Measurements from ENCODE around the gene GLB1L2. TPM values are rescaled to one million over a fixed set of nuclear protein-coding genes. Genes with fewer than 3 reads are reported as not detected.

The GLB1L2 gene
- total RNA-seq, 2 donors from 2014 or later, result 2.4 to 4.9 TPM

GRCh38 chr11:134356656-134357544 lies 25.1 kb downstream of the GLB1L2 start:
- ATAC-seq (no peak), DNase-seq (ENCODE audit: low spot score in 2 of 2) (peak in 1 of 2 donors; percentile 23)
- Mint-ChIP-seq H3K36me3 (peaks cover 0 to 6% of the 10 kb centered on the region in 2 donors), H3K9me3 (no peaks in the 10 kb centered on the region), H3K27ac (no peak overlapping the region)

- peak in 1 of 2 donors; percentile 46 for DNase-seq (ENCODE audit: low spot score in 2 of 2)
- H3K9me3 Mint-ChIP-seq, result no peaks in the 10 kb centered on the region
- peaks cover 0 to 6% of the 10 kb centered on the region in 2 donors for H3K36me3 Mint-ChIP-seq
- ATAC-seq, result no peak
- H3K27ac Mint-ChIP-seq, result no peak overlapping the region
These were observed 25.7 kb downstream of the GLB1L2 start for GRCh38 chr11:134357545-134357839.

- Mint-ChIP-seq H3K36me3 (peaks cover 0 to 6% of the 10 kb centered on the region in 2 donors), H3K9me3 (no peaks in the 10 kb centered on the region), H3K27ac (no peak overlapping the region)
- DNase-seq (ENCODE audit: low spot score in 2 of 2) (peak in 1 of 2 donors; percentile 41), ATAC-seq (no peak)
These were observed 26.5 kb downstream of the GLB1L2 start for GRCh38 chr11:134358165-134358855.

GRCh38 chr11:134358856-134359490 lies 27.2 kb downstream of the GLB1L2 start:
- H3K36me3 Mint-ChIP-seq, result peaks cover 0 to 6% of the 10 kb centered on the region in 2 donors
- H3K9me3 Mint-ChIP-seq, result no peaks in the 10 kb centered on the region
- peak overlapping the region in 1 of 2 donors; percentile 55 for H3K27ac Mint-ChIP-seq
- peak in 1 of 2 donors; percentile 34 for DNase-seq (ENCODE audit: low spot score in 2 of 2)
- no peak for ATAC-seq

GRCh38 chr11:134359646-134360045 lies 27.9 kb downstream of the GLB1L2 start:
- Mint-ChIP-seq H3K36me3 (peaks cover 0 to 6% of the 10 kb centered on the region in 2 donors), H3K27ac (no peak overlapping the region), H3K9me3 (no peaks in the 10 kb centered on the region)
- ATAC-seq (no peak), DNase-seq (ENCODE audit: low spot score in 2 of 2) (no peak)

- Mint-ChIP-seq H3K27ac (peak overlapping the region in 1 of 2 donors; percentile 85), H3K9me3 (no peaks in the 10 kb centered on the region), H3K36me3 (peaks cover 0 to 6% of the 10 kb centered on the region in 2 donors)
- ATAC-seq (peak; percentile 94 to 98), DNase-seq (ENCODE audit: low spot score in 2 of 2) (peak; percentile 75 to 92)
These were observed 28.5 kb downstream of the GLB1L2 start for GRCh38 chr11:134360050-134360835.

- Mint-ChIP-seq H3K27ac (no peak overlapping the region), H3K36me3 (peaks cover 0 to 6% of the 10 kb centered on the region in 2 donors), H3K9me3 (no peaks in the 10 kb centered on the region)
- no peak for DNase-seq (ENCODE audit: low spot score in 2 of 2)
- ATAC-seq, result no peak
These were observed 29.9 kb downstream of the GLB1L2 start for GRCh38 chr11:134361661-134362060.

- peaks cover 0 to 6% of the 10 kb centered on the region in 2 donors for H3K36me3 Mint-ChIP-seq
- no peaks in the 10 kb centered on the region for H3K9me3 Mint-ChIP-seq
- no peak for ATAC-seq
- H3K27ac Mint-ChIP-seq, result no peak overlapping the region
- DNase-seq (ENCODE audit: low spot score in 2 of 2), result no peak
These were observed 30.6 kb downstream of the GLB1L2 start for GRCh38 chr11:134362192-134362901.

- no peak overlapping the region for H3K27ac Mint-ChIP-seq
- no peak for ATAC-seq
- no peak for DNase-seq (ENCODE audit: low spot score in 2 of 2)
- peaks cover 0 to 6% of the 10 kb centered on the region in 2 donors for H3K36me3 Mint-ChIP-seq
- no peaks in the 10 kb centered on the region for H3K9me3 Mint-ChIP-seq
These were observed 31.4 kb downstream of the GLB1L2 start for GRCh38 chr11:134363161-134363560.

GRCh38 chr11:134363592-134363991 lies 31.8 kb downstream of the GLB1L2 start:
- peaks cover 0 to 6% of the 10 kb centered on the region in 2 donors for H3K36me3 Mint-ChIP-seq
- ATAC-seq (no peak), DNase-seq (ENCODE audit: low spot score in 2 of 2) (no peak)
- H3K27ac Mint-ChIP-seq, result no peak overlapping the region
- no peaks in the 10 kb centered on the region for H3K9me3 Mint-ChIP-seq

GRCh38 chr11:134364261-134364660 lies 32.5 kb downstream of the GLB1L2 start:
- H3K9me3 Mint-ChIP-seq, result no peaks in the 10 kb centered on the region
- no peak overlapping the region for H3K27ac Mint-ChIP-seq
- DNase-seq (ENCODE audit: low spot score in 2 of 2) (no peak), ATAC-seq (no peak)
- H3K36me3 Mint-ChIP-seq, result peaks cover 0 to 6% of the 10 kb centered on the region in 2 donors

GRCh38 chr11:134365011-134365925 lies 33.5 kb downstream of the GLB1L2 start:
- no peaks in the 10 kb centered on the region for H3K36me3 Mint-ChIP-seq
- no peaks in the 10 kb centered on the region for H3K9me3 Mint-ChIP-seq
- no peak for DNase-seq (ENCODE audit: low spot score in 2 of 2)
- ATAC-seq, result no peak
- no peak overlapping the region for H3K27ac Mint-ChIP-seq

GRCh38 chr11:134366254-134366653 lies 34.5 kb downstream of the GLB1L2 start:
- DNase-seq (ENCODE audit: low spot score in 2 of 2) (no peak), ATAC-seq (no peak)
- Mint-ChIP-seq H3K36me3 (no peaks in the 10 kb centered on the region), H3K9me3 (no peaks in the 10 kb centered on the region), H3K27ac (no peak overlapping the region)

GRCh38 chr11:134367781-134368180 lies 36.0 kb downstream of the GLB1L2 start:
- no peaks in the 10 kb centered on the region for H3K9me3 Mint-ChIP-seq
- no peaks in the 10 kb centered on the region for H3K36me3 Mint-ChIP-seq
- DNase-seq (ENCODE audit: low spot score in 2 of 2) (no peak), ATAC-seq (no peak)
- no peak overlapping the region for H3K27ac Mint-ChIP-seq

Measured in activated naive CD4-positive, alpha-beta T cell treated with anti-CD3 and anti-CD28 coated beads, Interleukin-2, amount 50 U/mL, for 72 hours (primary cell).